ENCODE results near the gene TCF7L1. TPM values are rescaled to one million over a fixed set of nuclear protein-coding genes. Genes with fewer than 3 reads are reported as not detected.

The TCF7L1 gene
- total RNA-seq, 2 experiments from 2014 or later, result not detected

- Histone ChIP-seq H3K4me3 (ENCODE audit: low read depth, low read length, poor library complexity, severe bottlenecking) (no peak overlapping the region), H3K9me2 (ENCODE audit: insufficient read depth, low read length) (no peaks in the 10 kb centered on the region), H3K9me3 (ENCODE audit: low read length) (no peaks in the 10 kb centered on the region), H3K4me1 (ENCODE audit: insufficient read depth, low read length, poor library complexity, severe bottlenecking) (no peaks in the 10 kb centered on the region), H3K27ac (ENCODE audit: low read depth, low read length, poor library complexity, severe bottlenecking) (no peak overlapping the region), H3K4me2 (ENCODE audit: low read length) (no peak overlapping the region), H4K20me1 (ENCODE audit: insufficient read depth, low read length) (no peaks in the 10 kb centered on the region), H3K79me2 (ENCODE audit: insufficient read depth, low read depth, low read length) (no peaks in the 10 kb centered on the region), H3K36me3 (ENCODE audit: insufficient read depth, low read length) (no peaks in the 10 kb centered on the region), H2AFZ (ENCODE audit: low read length) (no peak overlapping the region)
- DNase-seq (ENCODE audit: low spot score), result no peak
- intact Hi-C loops (cut with micrococcal nuclease; ENCODE audit: unreplicated experiment), result loop anchor here (10.0 kb wide), 1 partner anchor 150 kb away; no protein-coding TSS in a partner anchor
- TF ChIP-seq EZH2phosphoT487 (IDR thresholded peaks at IDR 0.05; ENCODE audit: borderline replicate concordance, low read depth, low read length), result no peak
- TF ChIP-seq, protein P1, sequence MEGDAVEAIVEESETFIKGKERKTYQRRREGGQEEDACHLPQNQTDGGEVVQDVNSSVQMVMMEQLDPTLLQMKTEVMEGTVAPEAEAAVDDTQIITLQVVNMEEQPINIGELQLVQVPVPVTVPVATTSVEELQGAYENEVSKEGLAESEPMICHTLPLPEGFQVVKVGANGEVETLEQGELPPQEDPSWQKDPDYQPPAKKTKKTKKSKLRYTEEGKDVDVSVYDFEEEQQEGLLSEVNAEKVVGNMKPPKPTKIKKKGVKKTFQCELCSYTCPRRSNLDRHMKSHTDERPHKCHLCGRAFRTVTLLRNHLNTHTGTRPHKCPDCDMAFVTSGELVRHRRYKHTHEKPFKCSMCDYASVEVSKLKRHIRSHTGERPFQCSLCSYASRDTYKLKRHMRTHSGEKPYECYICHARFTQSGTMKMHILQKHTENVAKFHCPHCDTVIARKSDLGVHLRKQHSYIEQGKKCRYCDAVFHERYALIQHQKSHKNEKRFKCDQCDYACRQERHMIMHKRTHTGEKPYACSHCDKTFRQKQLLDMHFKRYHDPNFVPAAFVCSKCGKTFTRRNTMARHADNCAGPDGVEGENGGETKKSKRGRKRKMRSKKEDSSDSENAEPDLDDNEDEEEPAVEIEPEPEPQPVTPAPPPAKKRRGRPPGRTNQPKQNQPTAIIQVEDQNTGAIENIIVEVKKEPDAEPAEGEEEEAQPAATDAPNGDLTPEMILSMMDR (conservative IDR thresholded peaks at IDR 0.05; ENCODE audit: low read length), result no peak
- ChIA-PET POLR2A (no interaction called here), CTCF (ENCODE audit: unreplicated experiment) (no interaction called here)
- BruUV-seq (replicated peaks), result no TSS peak
Observed at GRCh38 chr2:85134896-85135659, 1.9 kb downstream of the TCF7L1 start.

DNA sequence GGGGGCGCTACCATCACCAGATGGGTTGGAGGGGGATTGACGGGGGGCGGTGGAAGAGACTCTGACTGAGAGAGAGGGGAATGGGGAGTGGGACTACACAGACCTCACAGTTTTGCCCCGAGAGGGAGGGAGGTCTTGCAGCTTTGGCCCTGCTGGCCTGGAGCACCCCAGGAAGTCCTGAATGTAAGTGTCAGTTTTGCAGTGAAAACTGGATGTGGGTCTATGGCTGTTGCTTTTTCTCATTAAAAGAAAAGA, 2.4 kb downstream of the TCF7L1 start:
- no TSS peak for BruUV-seq (replicated peaks)
- Histone ChIP-seq H3K36me3 (ENCODE audit: insufficient read depth, low read length) (no peaks in the 10 kb centered on the region), H3K9me3 (ENCODE audit: low read length) (no peaks in the 10 kb centered on the region), H3K4me1 (ENCODE audit: insufficient read depth, low read length, poor library complexity, severe bottlenecking) (no peaks in the 10 kb centered on the region), H2AFZ (ENCODE audit: low read length) (no peak overlapping the region), H3K4me2 (ENCODE audit: low read length) (no peak overlapping the region), H4K20me1 (ENCODE audit: insufficient read depth, low read length) (no peaks in the 10 kb centered on the region), H3K4me3 (ENCODE audit: low read depth, low read length, poor library complexity, severe bottlenecking) (no peak overlapping the region), H3K27ac (ENCODE audit: low read depth, low read length, poor library complexity, severe bottlenecking) (no peak overlapping the region), H3K9me2 (ENCODE audit: insufficient read depth, low read length) (no peaks in the 10 kb centered on the region), H3K79me2 (ENCODE audit: insufficient read depth, low read depth, low read length) (no peaks in the 10 kb centered on the region)
- CTCF ChIA-PET (ENCODE audit: unreplicated experiment), result no interaction called here
- POLR2A ChIA-PET, result no interaction called here
- TF ChIP-seq EZH2phosphoT487 (IDR thresholded peaks at IDR 0.05; ENCODE audit: borderline replicate concordance, low read depth, low read length), result no peak
- TF ChIP-seq, protein P1 (conservative IDR thresholded peaks at IDR 0.05; ENCODE audit: low read length), result no peak
- no peak for DNase-seq (ENCODE audit: low spot score)
- intact Hi-C loops (cut with micrococcal nuclease; ENCODE audit: unreplicated experiment), result loop anchor here (10.0 kb wide), 1 partner anchor 149 kb away; no protein-coding TSS in a partner anchor

DNA sequence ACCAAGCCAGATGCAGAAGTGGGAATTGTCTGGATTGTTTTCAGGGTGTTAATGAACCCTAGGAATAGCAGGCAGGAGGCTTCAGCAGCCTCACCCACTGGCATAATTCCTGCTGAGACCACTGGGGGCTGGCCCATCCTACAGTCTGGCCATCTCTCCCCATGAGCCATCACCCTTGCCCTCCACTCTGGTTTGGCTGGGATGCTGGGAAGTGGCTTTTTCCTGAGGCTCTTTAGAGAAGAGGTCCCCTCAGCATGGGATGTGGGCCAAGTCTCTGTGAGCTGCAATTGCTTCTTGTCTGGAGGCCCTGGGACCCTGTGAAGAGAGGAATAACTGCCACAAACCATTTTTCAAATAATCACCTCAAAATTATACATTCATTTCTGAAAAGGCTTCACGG, 4.0 kb downstream of the TCF7L1 start:
- BruUV-seq (replicated peaks), result no TSS peak
- H3K4me3 ChIP-seq (ENCODE audit: low read depth, low read length, poor library complexity, severe bottlenecking), result no peak overlapping the region
- TF ChIP-seq EZH2phosphoT487 (IDR thresholded peaks at IDR 0.05; ENCODE audit: borderline replicate concordance, low read depth, low read length), result no peak
- TF ChIP-seq, protein P1 (conservative IDR thresholded peaks at IDR 0.05; ENCODE audit: low read length), result no peak
- H3K9me3 ChIP-seq (ENCODE audit: low read length), result no peaks in the 10 kb centered on the region
- H3K4me2 ChIP-seq (ENCODE audit: low read length), result no peak overlapping the region
- no peak for DNase-seq (ENCODE audit: low spot score)
- no peaks in the 10 kb centered on the region for H3K9me2 ChIP-seq (ENCODE audit: insufficient read depth, low read length)
- H4K20me1 ChIP-seq (ENCODE audit: insufficient read depth, low read length), result no peaks in the 10 kb centered on the region
- no peak overlapping the region for H3K27ac ChIP-seq (ENCODE audit: low read depth, low read length, poor library complexity, severe bottlenecking)
- H3K79me2 ChIP-seq (ENCODE audit: insufficient read depth, low read depth, low read length), result no peaks in the 10 kb centered on the region
- ChIA-PET CTCF (ENCODE audit: unreplicated experiment) (no interaction called here), POLR2A (interaction anchor here (0.7 kb wide), 1 partner anchor 512 kb away, joined by 4 read pairs; no protein-coding TSS in a partner anchor)
- no peaks in the 10 kb centered on the region for H3K4me1 ChIP-seq (ENCODE audit: insufficient read depth, low read length, poor library complexity, severe bottlenecking)
- intact Hi-C loops (cut with micrococcal nuclease; ENCODE audit: unreplicated experiment), result loop anchor here (10.0 kb wide), 1 partner anchor 148 kb away; no protein-coding TSS in a partner anchor
- H2AFZ ChIP-seq (ENCODE audit: low read length), result no peak overlapping the region
- H3K36me3 ChIP-seq (ENCODE audit: insufficient read depth, low read length), result no peaks in the 10 kb centered on the region

Data from OCI-LY7 (cell line).